Measurements from ENCODE around the gene ERVK3-1.
A peak's percentile ranks its signal among the peaks of the same experiment; 100 is the strongest.
"Not testable (repeated sequence)": the region's sequence is repeated elsewhere in the genome, so short reads cannot be mapped to it uniquely, and the experiment has no call there.

Gene ERVK3-1

GRCh38 chr19:58336216-58336615, 31.0 kb downstream of the ERVK3-1 start:
- no peak for DNase-seq (ENCODE audit: low read depth, low spot score)
- no peak overlapping the region for H3K4me3 ChIP-seq (ENCODE audit: low read depth, low read length)
- in situ Hi-C loops (cut with HindIII; ENCODE audit: low sequenced_read_pairs): no loop called here
- no peak for TF ChIP-seq CTCF (IDR thresholded peaks at IDR 0.05; ENCODE audit: low read depth, low read length)

- TF ChIP-seq CTCF (IDR thresholded peaks at IDR 0.05; ENCODE audit: low read depth, low read length): no peak
- in situ Hi-C loops (cut with HindIII; ENCODE audit: low sequenced_read_pairs): no loop called here
Measured at GRCh38 chr19:58336820-58337219, 31.6 kb downstream of the ERVK3-1 start.

GRCh38 chr19:58338336-58338735, 33.2 kb downstream of the ERVK3-1 start:
- no peak overlapping the region for H3K4me3 ChIP-seq (ENCODE audit: low read depth, low read length)
- no peak for DNase-seq (ENCODE audit: low read depth, low spot score)
- in situ Hi-C loops (cut with HindIII; ENCODE audit: low sequenced_read_pairs): no loop called here
- TF ChIP-seq CTCF (IDR thresholded peaks at IDR 0.05; ENCODE audit: low read depth, low read length): no peak

More at GRCh38 chr19:58336820-58337219, 31.6 kb downstream of the ERVK3-1 start:
- DNase-seq (ENCODE audit: low read depth, low spot score): no peak
- no peak overlapping the region for H3K4me3 ChIP-seq (ENCODE audit: low read depth, low read length)

- no peak for DNase-seq (ENCODE audit: low read depth, low spot score)
- no peak overlapping the region for H3K4me3 ChIP-seq (ENCODE audit: low read depth, low read length)
- TF ChIP-seq CTCF (IDR thresholded peaks at IDR 0.05; ENCODE audit: low read depth, low read length): no peak
- in situ Hi-C loops (cut with HindIII; ENCODE audit: low sequenced_read_pairs): no loop called here
Measured at GRCh38 chr19:58338825-58339558, 33.8 kb downstream of the ERVK3-1 start.

- no peak for TF ChIP-seq CTCF (IDR thresholded peaks at IDR 0.05; ENCODE audit: low read depth, low read length)
- H3K4me3 ChIP-seq (ENCODE audit: low read depth, low read length): no peak overlapping the region
Measured at GRCh38 chr19:58345558-58345957, 40.4 kb downstream of the ERVK3-1 start.

GRCh38 chr19:58346961-58347929, 42.1 kb downstream of the ERVK3-1 start:
- TF ChIP-seq CTCF (IDR thresholded peaks at IDR 0.05; ENCODE audit: low read depth, low read length): no peak
- peak overlapping the region; percentile 71 for H3K4me3 ChIP-seq (ENCODE audit: low read depth, low read length)
- in situ Hi-C loops (cut with HindIII; ENCODE audit: low sequenced_read_pairs): no loop called here
- peak; percentile 73 for DNase-seq (ENCODE audit: low read depth, low spot score)

More at GRCh38 chr19:58345558-58345957, 40.4 kb downstream of the ERVK3-1 start:
- in situ Hi-C loops (cut with HindIII; ENCODE audit: low sequenced_read_pairs): no loop called here
- no peak for DNase-seq (ENCODE audit: low read depth, low spot score)

GRCh38 chr19:58348080-58348479, 42.9 kb downstream of the ERVK3-1 start:
- H3K4me3 ChIP-seq (ENCODE audit: low read depth, low read length): peak overlapping the region; percentile 71
- in situ Hi-C loops (cut with HindIII; ENCODE audit: low sequenced_read_pairs); DNase-seq (ENCODE audit: low read depth, low spot score): not testable (repeated sequence)
